ENCODE data around the gene CXCL17. TPM values are rescaled to one million over a fixed set of nuclear protein-coding genes. Genes with fewer than 3 reads are reported as not detected.

The CXCL17 gene
- total RNA-seq, 1 experiment from 2014 or later = not detected

DNA sequence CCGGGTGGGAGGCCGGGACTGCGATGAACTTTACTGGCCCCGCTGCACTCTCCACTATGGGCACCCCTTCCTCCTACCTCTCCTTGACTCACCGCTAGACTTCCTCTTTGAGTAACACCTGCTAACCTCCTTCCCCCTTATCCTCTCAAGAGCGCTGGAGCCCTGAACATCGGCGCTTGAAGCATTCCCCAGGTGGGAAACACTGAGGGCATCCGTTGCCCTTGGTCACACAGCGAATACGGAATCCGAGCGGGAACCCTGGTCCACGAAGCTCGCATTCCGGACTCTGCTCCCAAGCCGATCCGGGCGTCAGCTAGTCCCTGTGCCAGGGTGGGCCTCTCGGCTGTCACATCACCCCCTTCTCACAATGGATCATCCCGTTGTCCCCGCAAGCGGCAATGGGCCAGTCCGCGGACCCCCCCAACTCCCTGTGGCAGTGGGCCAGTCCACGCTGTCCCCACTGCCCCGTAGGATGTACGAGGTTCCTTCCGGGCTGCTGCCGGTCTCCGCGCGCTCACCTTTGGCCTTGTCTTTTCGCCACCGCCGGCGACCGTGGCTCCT is 19.8 kb downstream of the CXCL17 start:
- Histone ChIP-seq H2BK20ac (ENCODE audit: low read depth, low read length, poor library complexity, severe bottlenecking) (no peak overlapping the region), H2BK15ac (ENCODE audit: low read depth, low read length) (no peak overlapping the region), H3K79me1 (ENCODE audit: insufficient read depth, low read depth, low read length, poor library complexity, severe bottlenecking) (no peaks in the 10 kb centered on the region), H3K9ac (ENCODE audit: extremely low read depth, insufficient read length, low read length) (peak overlapping the region; percentile 3), H3K18ac (ENCODE audit: insufficient read length, low read depth, low read length) (peak overlapping the region; percentile 63), H4K91ac (ENCODE audit: insufficient read length, low read depth, low read length) (no peak overlapping the region), H3K4ac (ENCODE audit: low read depth, low read length) (no peak overlapping the region), H3K23ac (ENCODE audit: insufficient read length, low read depth, low read length) (no peak overlapping the region), H3K56ac (ENCODE audit: insufficient read length, low read depth, low read length) (no peak overlapping the region), H2AFZ (ENCODE audit: low read length) (no peak overlapping the region), H4K20me1 (ENCODE audit: control insufficient read depth, insufficient read depth, insufficient read length) (no peaks in the 10 kb centered on the region), H3K27ac (ENCODE audit: insufficient read length, low read depth, low read length) (no peak overlapping the region), H2AK5ac (ENCODE audit: insufficient read length, low read length) (no peak overlapping the region), H3K79me2 (ENCODE audit: insufficient read depth, low read length) (no peaks in the 10 kb centered on the region), H3K23me2 (ENCODE audit: insufficient read length, low read depth, low read length, poor library complexity, severe bottlenecking) (peaks cover 7% of the 10 kb centered on the region), H3K4me2 (ENCODE audit: insufficient read depth, insufficient read length, low read length) (peak overlapping the region; percentile 70), H2BK12ac (ENCODE audit: insufficient read length, low read depth, low read length) (no peak overlapping the region), H2BK120ac (ENCODE audit: low read depth, low read length, poor library complexity, severe bottlenecking) (no peak overlapping the region), H4K8ac (replicated peaks; ENCODE audit: insufficient read length, low read depth, low read length) (no peak overlapping the region), H4K5ac (ENCODE audit: insufficient read length, low read depth, low read length) (no peak overlapping the region), H3T11ph (ENCODE audit: low read length) (no peak overlapping the region), H3K9me3 (ENCODE audit: control insufficient read depth, low read depth, low read length) (no peaks in the 10 kb centered on the region), H3K14ac (ENCODE audit: insufficient read depth, low read length) (0 out of 2 replicates have a peak overlapping the region, but pooled peaks have one; percentile 54), H3K4me1 (ENCODE audit: insufficient read depth, low read length) (no peaks in the 10 kb centered on the region), H2BK5ac (ENCODE audit: insufficient read length, low read length) (no peak overlapping the region), H3K27me3 (ENCODE audit: insufficient read depth, low read length) (peaks cover 17% of the 10 kb centered on the region; the same call in 1 of the 2 replicates)
- Mint-ChIP-seq H3K4me1 (peaks cover 24 to 42% of the 10 kb centered on the region in 2 experiments), H3K27me3 (ENCODE audit: low read depth) (peaks cover 94% of the 10 kb centered on the region), H3K36me3 (ENCODE audit: insufficient read depth in 1 of 3, low read depth in 3 of 3) (peaks cover 0 to 13% (median 3%) of the 10 kb centered on the region in 3 experiments; a peak in 5 of 7 replicates), H3K4me3 (peak overlapping the region; percentile 80 to 90), H3K9me3 (peaks cover 0 to 3% of the 10 kb centered on the region in 2 experiments; a peak in 3 of 5 replicates), H3K27ac (no peak overlapping the region)
- TF ChIP-seq, protein P1, sequence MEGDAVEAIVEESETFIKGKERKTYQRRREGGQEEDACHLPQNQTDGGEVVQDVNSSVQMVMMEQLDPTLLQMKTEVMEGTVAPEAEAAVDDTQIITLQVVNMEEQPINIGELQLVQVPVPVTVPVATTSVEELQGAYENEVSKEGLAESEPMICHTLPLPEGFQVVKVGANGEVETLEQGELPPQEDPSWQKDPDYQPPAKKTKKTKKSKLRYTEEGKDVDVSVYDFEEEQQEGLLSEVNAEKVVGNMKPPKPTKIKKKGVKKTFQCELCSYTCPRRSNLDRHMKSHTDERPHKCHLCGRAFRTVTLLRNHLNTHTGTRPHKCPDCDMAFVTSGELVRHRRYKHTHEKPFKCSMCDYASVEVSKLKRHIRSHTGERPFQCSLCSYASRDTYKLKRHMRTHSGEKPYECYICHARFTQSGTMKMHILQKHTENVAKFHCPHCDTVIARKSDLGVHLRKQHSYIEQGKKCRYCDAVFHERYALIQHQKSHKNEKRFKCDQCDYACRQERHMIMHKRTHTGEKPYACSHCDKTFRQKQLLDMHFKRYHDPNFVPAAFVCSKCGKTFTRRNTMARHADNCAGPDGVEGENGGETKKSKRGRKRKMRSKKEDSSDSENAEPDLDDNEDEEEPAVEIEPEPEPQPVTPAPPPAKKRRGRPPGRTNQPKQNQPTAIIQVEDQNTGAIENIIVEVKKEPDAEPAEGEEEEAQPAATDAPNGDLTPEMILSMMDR (conservative IDR thresholded peaks at IDR 0.05) = no peak
- no CpG with 5 or more reads among the region's 38 CpGs for WGBS (ENCODE audit: extremely low coverage, insufficient read length, low lambda C conversion rate)
- DNase-seq = peak; percentile 45

All from H9 (cell line).